EH (cell line): ENCODE data around the gene NDST3.
"Not testable (repeated sequence)": the region's sequence is repeated elsewhere in the genome, so short reads cannot be mapped to it uniquely, and the experiment has no call there.

Source experiments
- DNase-seq: peaks from one replicate; pipeline ENCODE4 v3.0.0-alpha.2; 2015; ENCODE audit warnings: low read depth

The NDST3 gene

DNA sequence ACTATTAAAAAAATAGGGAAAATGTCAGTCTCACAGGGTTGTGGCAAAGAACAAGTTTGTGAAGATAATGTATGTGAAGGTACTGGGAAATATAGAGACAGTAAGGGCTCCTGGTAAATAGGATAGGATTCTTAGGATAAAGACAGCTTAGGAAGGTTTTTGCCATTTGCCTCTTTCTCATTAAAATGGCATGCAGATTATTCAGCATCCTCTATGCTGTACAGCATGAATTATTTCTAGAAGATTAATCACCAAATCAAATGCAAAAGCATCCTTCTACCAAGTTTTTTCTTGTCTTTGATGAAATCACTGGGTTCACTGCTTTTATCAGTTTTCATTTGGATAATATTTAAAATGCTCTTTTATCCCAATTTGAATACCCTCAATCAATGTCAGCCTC, 142.8 kb downstream of the NDST3 start:
- DNase-seq: peak; percentile 70

DNA sequence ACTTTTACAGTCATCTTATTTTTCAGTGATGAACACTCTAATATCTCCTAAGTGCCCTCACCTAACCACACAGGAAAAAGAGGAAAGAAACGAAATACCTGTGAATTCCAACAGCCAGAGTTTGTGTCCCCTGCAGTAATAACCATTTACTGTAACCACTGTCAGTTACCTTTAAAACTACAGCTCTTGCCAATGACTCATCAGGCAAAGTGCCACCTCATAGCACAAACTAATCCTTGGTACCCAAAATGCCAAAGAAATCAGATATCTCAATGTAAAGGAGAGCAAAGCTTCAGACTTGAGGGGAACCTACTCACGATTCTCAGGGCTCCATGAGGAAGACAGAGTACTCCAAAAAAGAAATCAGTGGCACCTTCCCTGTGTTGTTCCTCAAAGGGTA, 146.5 kb downstream of the NDST3 start:
- peak; percentile 39 for DNase-seq

DNA sequence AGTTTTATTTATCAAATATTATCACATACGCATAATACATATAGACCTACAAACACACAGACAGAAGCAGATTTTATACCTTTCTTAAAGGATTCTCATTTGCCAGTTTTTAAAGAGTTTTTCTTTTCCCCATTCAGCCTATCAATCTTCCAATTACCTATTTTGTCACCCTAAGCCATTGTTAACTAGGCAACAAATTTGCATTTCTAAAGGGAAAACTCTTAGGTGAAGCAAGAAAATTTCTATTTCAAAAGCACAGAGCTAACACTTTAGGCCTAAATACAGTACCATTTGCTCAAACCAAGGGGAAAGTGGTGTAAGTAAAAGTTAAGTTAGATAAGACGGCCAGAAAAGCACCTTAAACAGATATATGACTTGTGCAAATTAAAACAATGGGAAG, 156.6 kb downstream of the NDST3 start:
- DNase-seq: no peak

DNA sequence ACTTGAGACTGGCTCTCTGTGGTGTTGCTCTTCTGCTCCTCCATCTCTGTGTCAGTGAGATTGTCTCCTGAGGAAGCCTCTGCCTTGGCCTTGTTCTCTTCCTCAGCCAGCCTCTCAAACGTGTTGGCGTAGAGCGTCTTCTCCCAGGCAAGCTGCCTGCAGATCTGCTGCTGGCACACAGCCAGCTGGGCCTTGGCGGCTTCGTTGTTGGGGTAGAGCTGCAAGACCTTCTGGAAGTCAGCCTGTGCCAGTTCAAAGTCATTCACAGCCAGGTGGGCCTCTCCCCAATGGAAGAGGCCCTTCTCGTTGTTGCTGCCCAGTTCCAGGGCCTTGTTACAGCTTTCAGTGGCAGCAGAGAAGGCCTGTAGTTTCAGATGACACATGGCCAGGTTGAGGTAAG, 159.1 kb downstream of the NDST3 start:
- no peak for DNase-seq

DNA sequence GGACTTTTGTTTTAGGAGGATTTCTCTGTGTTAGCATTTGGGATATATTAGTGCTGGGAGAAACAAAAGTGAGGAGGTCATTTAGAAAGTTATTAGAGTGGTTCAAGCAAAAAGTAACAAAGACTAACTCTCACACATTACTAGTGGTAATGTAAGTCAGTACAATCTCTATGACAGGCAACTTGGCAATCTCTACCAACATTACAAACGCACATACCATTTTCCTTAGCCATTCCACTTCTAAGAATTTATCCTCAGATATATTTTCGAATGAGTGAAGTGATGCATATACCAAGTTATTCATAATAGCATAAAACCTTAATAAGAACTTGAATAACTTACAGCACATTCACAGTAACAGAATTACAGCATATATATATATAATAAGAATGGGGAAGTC, 172.3 kb downstream of the NDST3 start:
- peak; percentile 16 for DNase-seq

DNA sequence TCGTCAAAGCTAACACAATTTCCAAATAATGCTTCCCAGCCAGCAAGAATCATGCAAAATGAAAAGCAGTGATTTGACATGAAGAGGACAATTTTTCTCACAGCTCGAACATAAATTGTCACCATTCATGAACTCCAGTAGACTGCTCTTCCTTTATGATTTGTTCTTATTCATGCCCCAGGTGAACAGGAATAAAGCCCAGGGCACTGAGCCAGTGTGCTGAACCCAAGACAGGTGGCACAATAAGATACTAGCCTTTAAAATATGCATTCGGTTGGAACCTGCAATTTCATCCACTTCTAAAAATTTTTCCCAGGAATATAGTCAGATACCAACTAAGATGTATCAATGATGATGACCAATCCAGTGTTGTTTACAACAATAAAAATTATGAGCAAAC, 178.8 kb downstream of the NDST3 start:
- DNase-seq: no peak

DNA sequence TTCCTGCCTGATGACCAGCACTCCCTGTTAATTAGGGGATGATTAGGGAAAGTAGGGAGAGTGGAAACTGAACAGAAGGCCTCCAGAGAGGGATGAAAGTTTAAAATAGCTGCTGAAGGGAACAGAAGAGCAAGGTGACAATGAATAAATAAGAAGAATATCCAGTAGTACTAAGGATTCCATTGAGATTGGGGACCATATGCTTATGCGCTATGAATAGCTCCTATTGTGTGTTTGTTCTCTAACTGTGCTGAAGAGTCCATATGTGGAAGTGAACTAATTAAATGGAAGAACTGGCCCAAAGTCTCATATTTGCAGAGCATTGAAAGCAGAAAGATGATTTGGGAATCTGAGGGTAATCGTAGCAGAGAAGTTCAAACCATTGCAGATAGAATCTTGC, 181.5 kb downstream of the NDST3 start:
- no peak for DNase-seq

DNA sequence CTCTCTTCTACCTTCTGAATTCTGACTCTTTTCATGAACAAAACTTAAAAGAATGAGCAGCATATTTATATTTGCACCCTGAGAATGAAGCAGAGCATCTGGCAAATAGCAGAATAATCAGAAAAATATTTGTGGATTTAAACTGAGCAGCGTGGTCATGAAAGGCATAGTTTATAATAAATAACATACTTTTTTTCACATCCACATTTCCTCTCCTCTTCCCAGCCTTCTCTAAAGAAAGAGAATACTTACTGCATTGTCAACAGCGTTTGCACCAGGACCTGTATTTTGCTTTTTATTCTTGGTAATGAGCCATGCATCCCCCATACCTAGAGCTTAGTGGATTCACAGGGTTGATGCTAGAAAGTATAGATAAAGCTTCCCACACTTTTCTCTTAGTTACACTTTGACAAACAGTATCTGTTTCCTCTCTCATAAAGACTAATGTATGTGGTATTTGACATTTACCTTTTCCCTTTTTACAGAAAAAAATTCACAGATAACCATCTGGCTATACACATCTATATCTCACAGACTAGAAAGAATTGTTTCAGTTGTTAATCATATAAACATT, 187.0 kb downstream of the NDST3 start:
- peak; percentile 13 for DNase-seq

DNA sequence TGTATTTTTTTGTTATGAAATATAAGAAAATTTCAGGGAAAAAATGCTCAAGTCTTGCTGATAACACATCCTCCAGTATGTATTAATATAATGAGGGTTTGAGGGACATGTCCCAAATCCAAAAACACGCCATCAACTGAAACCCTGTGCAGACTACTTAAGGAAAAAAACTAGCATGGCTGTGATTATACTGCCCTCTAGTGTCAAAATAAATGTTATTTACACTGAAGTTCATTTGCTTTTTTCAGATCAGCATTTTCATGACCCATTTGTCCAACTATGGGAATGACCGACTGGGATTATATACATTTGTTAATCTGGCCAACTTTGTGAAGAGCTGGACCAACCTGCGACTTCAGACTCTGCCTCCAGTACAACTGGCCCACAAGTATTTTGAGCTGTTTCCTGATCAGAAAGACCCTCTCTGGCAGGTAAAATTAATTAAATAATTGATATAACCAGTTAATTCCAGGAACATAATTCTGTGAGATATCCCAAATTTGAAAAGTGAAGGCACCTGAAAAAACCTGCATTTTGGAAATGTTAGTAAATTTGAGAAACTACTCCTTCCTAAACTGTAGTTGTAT, 190.1 kb downstream of the NDST3 start:
- peak; percentile 74 for DNase-seq

DNA sequence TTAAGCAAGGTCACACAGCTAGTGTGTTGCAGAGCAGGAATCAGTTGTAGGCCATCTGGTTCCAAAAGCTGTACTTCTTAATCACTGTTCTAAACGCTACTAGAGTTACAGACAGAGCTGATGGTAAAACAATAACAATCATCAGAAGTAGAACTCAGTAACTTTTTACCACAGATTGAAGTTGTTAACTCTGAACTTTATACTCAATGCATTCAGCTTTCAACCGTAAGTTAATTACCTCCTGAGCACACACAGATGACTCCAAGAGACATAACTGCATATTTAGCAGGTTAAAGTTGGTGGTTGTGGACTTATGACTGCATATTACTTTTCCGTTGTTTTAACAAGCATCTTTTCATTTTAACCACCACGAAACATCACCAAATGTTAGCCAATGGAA, 191.2 kb downstream of the NDST3 start:
- peak; percentile 1 for DNase-seq

DNA sequence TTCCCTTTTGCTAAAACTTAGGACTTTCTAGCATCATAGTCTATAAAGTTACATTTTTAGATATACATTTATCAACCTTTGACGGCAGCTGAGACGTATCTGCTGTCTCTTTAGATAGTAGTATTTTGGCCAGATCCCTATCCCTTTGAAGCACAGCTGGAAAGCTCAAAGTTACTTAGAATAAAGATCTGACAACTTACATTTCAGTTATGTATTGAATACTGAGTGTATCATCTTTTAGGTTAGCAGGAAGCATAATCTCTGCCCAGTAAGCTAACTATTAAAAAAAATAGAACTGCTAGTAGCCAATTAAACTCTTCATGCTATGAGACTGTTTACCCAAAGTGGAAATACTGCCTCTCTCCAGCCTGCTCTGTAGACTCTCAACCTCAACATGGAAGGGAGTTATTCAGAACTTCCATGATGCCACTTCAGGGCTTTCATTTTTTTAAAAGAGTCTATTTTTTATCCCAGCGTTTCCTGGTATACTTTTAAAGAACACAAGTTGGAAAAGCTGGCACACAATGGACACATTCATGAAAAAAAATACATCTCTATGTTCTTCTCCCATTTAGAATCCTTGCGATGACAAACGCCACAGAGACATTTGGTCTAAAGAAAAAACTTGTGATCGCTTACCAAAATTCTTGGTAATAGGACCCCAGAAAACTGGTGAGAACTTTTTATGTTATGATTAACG, 192.2 kb downstream of the NDST3 start:
- DNase-seq: no peak

DNA sequence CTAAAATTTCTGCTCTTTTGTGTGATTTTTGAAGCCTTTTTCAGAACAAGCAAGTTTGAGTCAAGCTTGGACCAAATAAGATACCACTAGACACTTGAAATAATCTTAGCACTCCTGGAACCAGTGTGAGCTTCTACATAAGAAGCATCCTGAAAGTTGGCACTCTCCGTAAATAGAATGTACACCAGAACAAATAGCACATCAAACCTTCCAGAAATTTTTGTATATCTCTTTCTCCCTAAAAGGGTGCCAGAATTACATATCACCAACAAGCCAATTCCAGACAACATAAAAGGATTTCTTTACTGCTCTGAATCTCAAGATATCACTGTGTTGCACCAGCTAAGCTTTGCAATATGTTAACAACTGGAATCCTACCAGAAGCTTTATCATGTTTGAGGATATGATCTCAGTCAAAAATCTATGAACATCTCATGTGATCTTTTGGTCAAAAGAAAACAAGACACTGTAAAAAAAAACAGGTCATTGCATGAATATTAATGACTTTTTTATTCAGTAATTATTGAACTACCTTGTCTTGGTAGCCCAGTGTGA, 201.4 kb downstream of the NDST3 start:
- DNase-seq: no peak

DNA sequence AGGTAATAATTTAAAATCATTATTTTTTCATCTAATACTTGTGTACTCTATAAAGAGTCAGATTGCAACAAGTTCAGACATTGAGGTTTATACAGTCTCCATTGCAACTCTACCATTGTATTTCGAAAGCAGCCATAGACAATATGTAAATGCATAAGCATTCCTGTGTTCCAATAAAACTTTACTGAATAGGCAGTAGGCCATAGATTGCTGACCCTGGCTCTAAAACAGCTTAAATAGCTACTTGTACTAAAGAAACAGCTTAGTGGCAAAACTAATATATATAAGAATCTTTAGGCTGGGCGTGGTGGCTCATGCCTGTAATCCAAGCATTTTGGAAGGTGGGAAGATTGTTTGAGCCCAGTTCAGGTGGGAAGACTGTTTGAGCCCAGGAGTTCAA, 203.2 kb downstream of the NDST3 start:
- DNase-seq: no peak

DNA sequence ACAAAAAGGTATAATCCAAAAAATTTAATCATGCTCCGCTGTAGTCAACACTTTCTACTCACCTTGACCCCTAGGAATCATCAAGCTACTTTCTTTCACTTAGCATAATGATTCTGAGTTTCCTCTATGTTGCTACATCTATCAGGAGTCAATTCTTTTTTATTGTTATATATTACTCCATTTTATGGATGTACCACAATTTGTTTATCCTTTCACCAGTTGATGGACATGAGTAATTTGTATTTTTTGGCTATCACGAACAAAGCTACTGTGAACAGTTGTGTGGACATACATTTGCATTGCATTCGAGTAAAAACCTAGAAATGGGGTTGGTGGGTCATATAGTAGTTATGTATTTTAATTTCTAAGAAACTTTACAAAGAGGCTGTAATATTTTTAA, 215.6 kb downstream of the NDST3 start:
- no peak for DNase-seq

DNA sequence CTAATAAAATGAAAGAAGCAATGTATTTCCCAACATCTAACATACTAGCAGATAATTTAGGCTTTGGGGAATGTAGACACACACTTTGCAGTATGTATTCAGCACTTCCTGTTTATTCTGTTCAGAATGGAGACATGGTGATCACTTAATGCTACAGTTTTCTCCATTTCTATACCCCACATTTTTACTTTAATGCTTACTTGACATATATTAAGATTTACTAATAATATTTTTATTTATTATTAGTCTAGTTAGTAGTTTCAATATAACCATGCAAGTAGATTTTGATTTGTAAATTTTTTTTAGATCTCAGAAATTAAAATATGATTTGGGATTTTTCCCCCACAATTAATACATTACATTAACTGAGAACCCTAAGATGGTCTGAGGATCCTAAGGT, 220.1 kb downstream of the NDST3 start:
- DNase-seq: no peak

DNA sequence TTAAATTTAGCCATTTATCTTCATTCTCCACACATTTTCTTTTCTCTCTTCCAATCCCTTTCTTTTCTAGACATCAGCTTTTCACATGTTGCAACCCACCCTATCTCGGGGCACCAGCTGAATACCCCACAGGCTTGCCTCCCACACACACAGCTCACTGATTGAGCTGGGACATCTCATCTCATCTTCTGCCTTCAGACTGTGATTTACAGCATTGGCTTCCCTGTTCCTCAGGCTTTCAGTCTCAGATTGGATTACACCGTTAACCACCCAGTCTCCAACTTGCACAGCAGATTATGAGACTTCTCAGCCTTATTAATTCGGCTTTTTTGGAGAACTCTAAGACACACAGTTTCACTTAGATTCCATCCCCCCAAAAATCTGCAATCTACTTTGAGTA, 224.8 kb downstream of the NDST3 start:
- DNase-seq: no peak

DNA sequence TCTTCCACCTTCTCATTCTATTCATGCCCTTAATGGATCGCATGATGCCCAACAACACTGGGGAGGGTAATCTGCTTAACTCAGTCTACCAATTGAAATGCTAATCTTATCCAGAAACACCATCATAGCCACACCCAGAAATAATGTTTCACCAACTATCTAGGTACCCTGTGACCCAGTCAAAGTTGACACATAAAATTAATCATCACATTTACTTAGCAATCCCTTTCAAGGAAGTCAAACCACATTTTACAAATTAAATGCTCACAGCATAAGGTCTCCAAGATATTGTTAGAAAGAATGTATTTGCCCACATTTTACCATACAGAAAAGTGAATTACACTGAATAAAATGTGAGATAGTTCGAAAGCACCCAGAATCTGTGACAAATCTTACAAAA, 226.0 kb downstream of the NDST3 start:
- no peak for DNase-seq

DNA sequence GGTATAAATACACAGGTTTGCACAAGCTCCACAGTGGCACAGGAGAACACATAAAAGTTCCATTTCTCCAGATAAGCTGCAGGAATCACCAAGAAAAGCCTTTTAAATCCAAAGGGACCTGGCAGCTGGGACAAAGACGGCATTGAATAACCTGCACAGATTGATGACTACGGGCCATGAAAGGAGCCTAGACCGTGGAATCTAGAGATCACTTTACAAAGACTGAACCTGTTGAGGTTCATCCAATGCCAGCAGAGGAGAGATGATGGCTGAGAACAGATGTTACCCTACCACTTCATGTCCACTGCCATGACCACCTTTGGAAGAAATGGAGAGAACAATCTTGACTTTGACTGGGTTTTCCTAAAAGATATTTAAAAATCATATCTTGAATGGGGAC, 229.8 kb downstream of the NDST3 start:
- no peak for DNase-seq

DNA sequence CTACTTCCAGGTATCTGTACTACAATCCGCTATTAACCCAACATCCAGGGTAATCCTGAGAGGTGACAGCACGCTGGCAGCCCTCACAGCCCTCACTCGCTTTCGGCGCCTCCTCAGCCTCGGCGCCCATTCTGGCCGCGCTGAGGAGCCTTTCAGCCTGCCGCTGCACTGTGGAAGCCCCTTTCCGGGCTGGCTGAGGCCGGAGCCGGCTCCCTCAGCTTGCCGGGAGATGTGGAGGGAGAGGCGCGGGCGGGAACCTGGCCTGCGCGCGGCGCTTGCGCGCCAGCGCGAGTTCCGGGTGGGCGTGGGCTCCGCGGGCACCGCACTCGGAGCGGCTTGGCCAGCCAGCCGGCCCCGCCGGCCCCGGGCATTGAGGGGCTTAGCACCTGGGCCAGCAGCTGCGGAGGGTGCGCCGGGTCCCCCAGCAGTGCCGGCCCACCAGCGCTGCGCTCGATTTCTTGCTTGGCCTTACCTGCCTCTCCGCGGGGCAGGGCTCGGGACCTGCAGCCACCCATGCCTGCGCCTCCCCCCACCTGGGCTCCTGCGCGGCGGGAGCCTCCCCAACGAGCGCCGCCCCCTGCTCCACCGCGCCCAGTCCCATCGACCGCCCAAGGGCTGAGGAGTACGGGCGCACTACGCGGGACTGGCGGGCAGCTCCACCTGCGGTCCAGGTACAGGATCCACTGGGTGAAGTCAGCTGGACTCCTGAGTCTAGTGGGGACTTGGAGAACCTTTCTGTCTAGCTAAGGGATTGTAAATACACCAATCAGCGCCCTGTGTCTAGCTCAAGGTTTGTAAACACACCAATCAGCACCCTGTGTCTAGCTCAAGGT, 231.2 kb downstream of the NDST3 start:
- DNase-seq: no peak

DNA sequence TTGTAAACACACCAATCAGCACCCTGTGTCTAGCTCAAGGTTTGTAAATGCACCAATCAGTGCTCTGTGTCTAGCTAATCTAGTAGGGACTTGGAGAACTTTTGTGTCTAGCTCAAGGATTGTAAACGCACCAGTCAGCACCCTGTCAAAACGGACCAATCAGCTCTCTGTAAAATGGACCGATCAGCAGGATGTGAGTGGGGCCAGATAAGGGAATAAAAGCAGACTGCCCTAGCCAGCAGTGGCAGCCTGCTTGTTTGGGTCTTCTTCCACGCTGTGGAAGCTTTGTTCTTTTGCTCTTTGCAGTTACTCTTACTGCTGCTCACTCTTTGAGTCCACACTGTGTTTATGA, 231.8 kb downstream of the NDST3 start:
- DNase-seq: not testable (repeated sequence)

DNA sequence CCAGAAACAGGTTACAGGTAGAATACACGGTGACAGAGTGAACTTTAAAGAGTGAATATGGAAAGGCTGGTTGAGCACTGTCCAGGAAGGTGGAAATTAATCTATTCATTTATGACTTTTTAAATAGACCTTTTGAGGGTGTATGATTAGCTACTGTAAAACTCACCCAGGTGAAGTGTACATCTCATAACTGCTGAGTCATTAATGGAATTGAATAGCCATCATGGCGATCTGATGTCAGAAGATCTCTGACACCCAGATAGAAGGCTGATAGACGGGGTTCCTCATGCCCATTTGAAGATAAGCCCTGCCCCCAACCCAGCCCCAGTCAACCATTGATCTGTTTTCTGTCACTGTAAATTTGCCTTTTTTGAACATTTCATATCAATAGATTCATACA, 234.5 kb downstream of the NDST3 start:
- no peak for DNase-seq

DNA sequence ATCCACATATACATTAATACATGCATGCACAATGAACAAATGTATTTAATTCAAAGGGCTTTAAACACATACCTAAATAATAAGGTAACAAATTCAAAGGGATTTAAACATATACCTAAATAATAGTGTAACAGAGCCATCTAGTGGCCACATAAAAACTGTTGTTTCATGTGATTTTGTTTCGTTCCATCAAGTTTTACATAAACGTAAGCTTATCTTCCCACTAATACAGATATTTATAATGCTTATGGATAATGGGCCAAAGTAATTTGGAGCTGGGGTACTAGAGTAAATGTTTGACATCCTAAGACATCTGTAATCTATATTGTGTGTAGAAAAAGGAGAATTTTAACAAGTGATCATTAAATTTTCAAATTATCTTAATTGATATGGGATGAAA, 236.2 kb downstream of the NDST3 start:
- peak; percentile 57 for DNase-seq

DNA sequence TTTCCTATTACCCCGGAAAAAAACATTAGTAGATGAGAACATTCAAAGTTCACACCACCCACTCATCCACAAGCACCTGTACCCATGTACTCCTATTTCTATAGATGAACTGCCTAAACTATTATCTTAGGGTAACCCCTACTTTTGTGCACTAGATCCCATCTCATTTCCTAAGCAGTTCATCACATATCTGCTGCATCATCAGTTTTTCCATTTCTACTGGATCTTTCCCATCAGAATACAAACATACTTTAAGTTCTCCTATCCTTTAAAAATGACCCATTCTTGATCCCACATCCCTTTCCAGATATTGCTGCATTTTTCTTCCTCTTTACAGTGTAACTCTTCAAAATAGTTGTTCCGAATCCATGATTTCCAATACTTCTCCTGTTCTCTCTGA, 237.5 kb downstream of the NDST3 start:
- no peak for DNase-seq
